PFSK-1 (cell line): ENCODE results near the gene SCAP.

Source experiments
- FOXP2 ChIP-seq: optimal IDR thresholded peaks from 2 replicates; pipeline ENCODE3; 2011; ENCODE audit warnings: borderline replicate concordance, control low read depth, inconsistent platforms; ENCODE audit not compliant: insufficient read depth; ENCODE audit errors: extremely low read length, extremely low read depth
- POLR2AphosphoS5 ChIP-seq: IDR thresholded peaks from 2 replicates; pipeline ENCODE4 v1.6.1; 2012; ENCODE audit warnings: low read depth, mild to moderate bottlenecking, control low read depth, low read length, moderate library complexity
- REST ChIP-seq, 2 experiments: IDR thresholded peaks; 2 replicates each; pipeline versions ENCODE4 v1.6.1 to v1.8.0; 2011 to 2012; ENCODE audit warnings: low read depth in 2 of 2, low read length in 2 of 2, control low read depth in 1 of 2, inconsistent platforms in 1 of 2, mild to moderate bottlenecking in 1 of 2, moderate library complexity in 1 of 2; ENCODE audit not compliant: insufficient read depth in 1 of 2
- SIN3A ChIP-seq: IDR thresholded peaks from 2 replicates; pipeline ENCODE4 v1.6.1; 2012; ENCODE audit warnings: mild to moderate bottlenecking, low read length, moderate library complexity, borderline replicate concordance; ENCODE audit not compliant: insufficient read depth
- TAF1 ChIP-seq: IDR thresholded peaks from 2 replicates; pipeline ENCODE4 v1.6.1; 2012; ENCODE audit warnings: low read length, control low read depth, borderline replicate concordance; ENCODE audit not compliant: insufficient read depth

Gene SCAP

GRCh38 chr3:47398228-47398627 lies 77.5 kb downstream of the SCAP start:
- TF ChIP-seq FOXP2 (no peak), SIN3A (no peak), TAF1 (no peak), REST (IDR thresholded peaks at IDR 0.05; ENCODE audit: insufficient read depth in 1 of 2, low read depth in 2 of 2, low read length in 2 of 2) (no peak), POLR2AphosphoS5 (no peak)

GRCh38 chr3:47394881-47395280 lies 80.9 kb downstream of the SCAP start:
- TF ChIP-seq TAF1 (no peak), POLR2AphosphoS5 (no peak)

GRCh38 chr3:47394140-47394870 lies 81.4 kb downstream of the SCAP start:
- no peak for TF ChIP-seq TAF1
- TF ChIP-seq POLR2AphosphoS5: no peak
- TF ChIP-seq SIN3A: no peak
- TF ChIP-seq FOXP2: no peak
- TF ChIP-seq REST (IDR thresholded peaks at IDR 0.05; ENCODE audit: insufficient read depth in 1 of 2, low read depth in 2 of 2, low read length in 2 of 2): no peak

- TF ChIP-seq POLR2AphosphoS5: no peak
- no peak for TF ChIP-seq TAF1
These were observed 82.8 kb downstream of the SCAP start for GRCh38 chr3:47392933-47393332.

- TF ChIP-seq POLR2AphosphoS5: no peak
- no peak for TF ChIP-seq SIN3A
- no peak for TF ChIP-seq REST (IDR thresholded peaks at IDR 0.05; ENCODE audit: insufficient read depth in 1 of 2, low read depth in 2 of 2, low read length in 2 of 2)
- no peak for TF ChIP-seq FOXP2
- TF ChIP-seq TAF1: no peak
These were observed 89.9 kb downstream of the SCAP start for GRCh38 chr3:47385796-47386195.

- TF ChIP-seq REST (IDR thresholded peaks at IDR 0.05; ENCODE audit: insufficient read depth in 1 of 2, low read depth in 2 of 2, low read length in 2 of 2) (no peak), SIN3A (no peak), FOXP2 (no peak), POLR2AphosphoS5 (no peak), TAF1 (no peak)
These were observed 90.7 kb downstream of the SCAP start for GRCh38 chr3:47385007-47385406.
